Duodenal mucosa (tissue), 2 donors: Measurements from ENCODE around the gene REC8.
A peak's percentile ranks its signal among the peaks of the same experiment; 100 is the strongest.

Source experiments
- H3K27ac ChIP-seq: one replicate; pipeline ENCODE4 v1.7.0; 2013; ENCODE audit warnings: low read depth, low read length
- H3K27me3 ChIP-seq, 2 donors: one replicate each; pipeline ENCODE4 v1.7.0; 2013; ENCODE audit warnings: low read length in 2 of 2, control low read depth in 1 of 2; ENCODE audit not compliant: insufficient read depth in 2 of 2, control insufficient read depth in 1 of 2
- H3K36me3 ChIP-seq, 2 donors: one replicate each; pipeline ENCODE4 v1.7.0; 2013; ENCODE audit warnings: low read length in 2 of 2, control low read depth in 1 of 2; ENCODE audit not compliant: insufficient read depth in 2 of 2, control insufficient read depth in 1 of 2
- H3K4me1 ChIP-seq, 2 donors: one replicate each; pipeline ENCODE4 v1.7.0; 2013; ENCODE audit warnings: low read length in 2 of 2, control low read depth in 1 of 2; ENCODE audit not compliant: insufficient read depth in 2 of 2, control insufficient read depth in 1 of 2
- H3K4me3 ChIP-seq, 2 donors: one replicate each; pipeline ENCODE4 v1.7.0; 2013; ENCODE audit warnings: low read length in 2 of 2, low read depth in 1 of 2
- H3K9ac ChIP-seq, 2 donors: one replicate each; pipeline ENCODE4 v1.7.0; 2013; ENCODE audit warnings: low read length in 2 of 2, low read depth in 1 of 2
- H3K9me3 ChIP-seq, 2 donors: one replicate each; pipeline ENCODE4 v1.7.0; 2013; ENCODE audit warnings: low read length in 2 of 2, control low read depth in 1 of 2; ENCODE audit not compliant: control insufficient read depth in 1 of 2

REC8 gene

DNA sequence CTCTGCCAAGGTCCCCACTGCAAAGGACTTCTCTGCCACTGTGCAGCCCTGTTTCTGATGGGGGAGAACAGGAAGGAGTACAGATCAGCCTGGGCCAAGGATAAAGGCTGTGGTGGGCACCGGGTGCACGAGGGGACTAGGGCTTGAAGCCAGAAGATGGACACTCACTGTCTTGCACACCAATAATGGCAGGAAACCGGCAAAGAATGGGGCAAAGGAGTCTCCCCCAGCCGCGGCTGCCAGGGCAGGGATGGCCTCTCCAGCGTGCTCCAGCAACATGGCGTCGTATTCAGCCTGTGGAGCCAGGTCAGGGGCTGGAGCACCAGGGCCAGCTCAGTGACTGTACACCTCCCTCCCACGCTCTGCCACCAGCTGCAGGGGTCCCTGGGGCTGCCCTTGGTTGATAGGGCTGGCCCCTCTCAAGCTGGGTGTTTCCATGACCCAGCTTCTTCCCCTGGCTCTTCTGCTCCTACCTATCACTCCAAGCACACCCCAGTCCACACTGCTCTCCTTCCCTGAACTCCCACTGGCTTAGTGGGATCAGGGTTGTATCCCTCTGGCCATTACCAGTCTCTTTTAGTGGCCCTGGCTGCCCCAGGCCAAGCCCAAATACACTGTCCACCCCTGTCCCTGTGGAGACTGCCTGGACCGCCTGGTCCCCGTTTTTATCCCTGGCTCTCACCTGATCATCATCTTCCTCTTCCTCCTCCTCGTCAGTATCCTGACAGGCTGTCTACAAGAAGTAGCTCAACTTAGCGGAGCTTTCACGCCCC is 10.4 kb downstream of the REC8 start:
- Histone ChIP-seq H3K4me1 (peaks cover 0 to 1% of the 10 kb centered on the region in 2 donors), H3K36me3 (peaks cover 51 to 93% of the 10 kb centered on the region in 2 donors), H3K9ac (no peak overlapping the region), H3K27ac (no peak overlapping the region), H3K9me3 (no peaks in the 10 kb centered on the region), H3K4me3 (no peak overlapping the region), H3K27me3 (no peaks in the 10 kb centered on the region)

DNA sequence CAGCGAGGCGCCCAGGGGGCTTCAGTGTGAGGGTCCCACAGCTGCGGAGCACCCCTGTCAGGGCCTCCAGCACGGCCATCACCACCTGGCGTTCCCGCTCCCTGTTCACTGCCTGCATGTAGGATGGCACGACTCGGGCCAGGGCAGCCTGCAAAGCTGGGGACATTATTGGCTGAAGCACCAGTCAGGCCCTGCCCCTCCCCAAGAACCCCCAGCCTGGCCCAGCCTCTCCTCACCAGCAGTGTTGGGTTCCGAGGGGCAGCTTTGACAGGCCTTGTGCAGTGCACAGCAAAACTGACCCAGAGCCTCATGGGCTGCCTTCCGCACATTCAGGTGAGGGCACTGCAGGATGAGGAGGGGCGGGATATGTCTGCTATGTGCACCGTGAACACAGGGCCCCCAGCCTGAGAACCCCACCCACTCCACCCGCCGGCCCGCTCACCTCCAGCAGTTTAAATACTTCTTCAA is 11.2 kb downstream of the REC8 start:
- Histone ChIP-seq H3K27ac (no peak overlapping the region), H3K27me3 (no peaks in the 10 kb centered on the region), H3K4me1 (peaks cover 6 to 9% of the 10 kb centered on the region in 2 donors), H3K4me3 (no peak overlapping the region), H3K36me3 (peaks cover 47 to 86% of the 10 kb centered on the region in 2 donors), H3K9ac (no peak overlapping the region), H3K9me3 (no peaks in the 10 kb centered on the region)

DNA sequence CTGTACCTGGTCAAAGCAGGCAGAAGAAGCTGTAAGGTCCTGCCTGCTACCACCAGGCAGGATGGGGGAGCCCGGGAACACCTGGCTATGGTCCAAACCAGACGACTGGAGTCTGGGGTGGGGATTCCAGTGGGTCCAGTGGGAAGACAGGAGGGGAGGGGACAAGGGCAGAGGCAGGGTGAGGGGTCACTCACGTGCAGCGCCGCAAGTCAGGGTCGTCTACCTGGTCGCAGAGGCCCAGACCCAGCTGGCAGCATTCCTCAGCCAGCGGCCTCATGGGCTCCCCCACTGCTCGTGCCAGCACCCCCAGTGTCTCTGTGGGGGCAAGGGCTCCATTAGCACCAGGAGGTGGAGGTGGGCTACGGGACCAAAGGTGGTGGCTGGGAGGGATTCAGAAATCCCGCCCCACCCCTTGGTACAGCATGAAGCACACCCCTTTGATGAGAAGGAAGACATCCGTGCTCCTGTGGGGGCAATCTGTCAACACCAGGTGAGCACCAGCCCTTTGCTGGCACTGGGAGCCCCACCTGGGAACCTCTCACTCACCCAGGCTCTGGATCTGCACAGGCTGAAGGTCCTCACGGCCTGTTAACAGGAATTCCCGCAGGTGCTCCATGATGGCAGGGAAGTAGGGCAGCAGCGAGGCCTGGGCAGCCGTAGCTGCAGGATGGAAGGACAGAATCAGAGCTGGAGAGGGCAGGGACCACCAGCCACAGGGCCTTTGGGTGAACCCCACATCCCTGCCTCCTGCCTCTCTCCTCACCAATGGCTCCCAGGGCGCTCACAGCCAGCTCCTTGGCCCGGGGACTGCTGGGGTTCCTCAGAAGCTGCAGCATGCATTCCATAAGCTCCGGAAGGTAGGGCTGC is 12.5 kb downstream of the REC8 start:
- Histone ChIP-seq H3K9ac (no peak overlapping the region), H3K27me3 (no peaks in the 10 kb centered on the region), H3K27ac (no peak overlapping the region), H3K4me1 (peaks cover 14 to 15% of the 10 kb centered on the region in 2 donors), H3K9me3 (no peaks in the 10 kb centered on the region), H3K4me3 (no peak overlapping the region), H3K36me3 (peaks cover 43 to 73% of the 10 kb centered on the region in 2 donors)

DNA sequence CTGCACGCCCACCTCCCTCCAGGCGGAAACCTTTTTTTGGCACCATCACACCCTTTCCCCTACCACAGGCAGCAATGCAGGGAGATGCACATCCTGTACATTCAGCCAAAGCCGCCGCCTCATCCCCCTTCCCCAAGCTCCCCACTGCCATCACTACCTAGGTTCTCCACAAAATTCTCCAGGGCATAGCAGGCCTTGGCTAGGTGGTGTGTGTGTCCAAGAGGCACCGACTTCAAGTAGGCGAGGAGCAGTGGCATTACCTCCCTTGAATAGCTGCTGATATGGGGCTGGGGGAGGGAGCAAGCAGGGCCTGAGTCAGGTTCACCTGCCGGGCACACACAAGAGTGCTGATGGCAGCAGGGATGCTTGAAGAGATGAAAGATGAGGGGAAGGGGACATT is 13.1 kb downstream of the REC8 start:
- no peaks in the 10 kb centered on the region for H3K27me3 ChIP-seq
- H3K4me3 ChIP-seq: no peak overlapping the region
- H3K36me3 ChIP-seq: peaks cover 43 to 71% of the 10 kb centered on the region in 2 donors
- peaks cover 14 to 17% of the 10 kb centered on the region in 2 donors for H3K4me1 ChIP-seq
- H3K9ac ChIP-seq: no peak overlapping the region
- H3K27ac ChIP-seq: no peak overlapping the region
- no peaks in the 10 kb centered on the region for H3K9me3 ChIP-seq

DNA sequence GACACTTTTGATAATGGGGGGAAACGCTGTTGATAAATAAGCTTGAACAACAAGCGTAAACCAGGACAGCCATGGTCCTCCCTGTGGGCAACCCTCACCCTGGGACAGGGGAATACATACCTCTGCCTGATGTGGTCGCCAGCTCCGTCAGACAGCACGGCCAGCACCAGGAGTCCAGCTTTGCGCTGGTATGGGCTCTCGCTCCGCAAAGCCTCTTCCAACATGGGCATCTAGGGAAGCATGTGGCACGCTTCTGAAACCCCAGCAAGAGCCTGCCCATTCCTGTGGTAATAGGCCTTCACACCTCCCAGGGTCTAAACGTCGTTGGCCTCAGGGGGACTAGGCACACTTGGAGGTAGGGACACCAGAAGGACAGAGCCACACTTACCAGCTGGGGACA is 13.9 kb downstream of the REC8 start:
- no peaks in the 10 kb centered on the region for H3K27me3 ChIP-seq
- no peaks in the 10 kb centered on the region for H3K9me3 ChIP-seq
- no peak overlapping the region for H3K4me3 ChIP-seq
- peaks cover 14 to 17% of the 10 kb centered on the region in 2 donors for H3K4me1 ChIP-seq
- no peak overlapping the region for H3K27ac ChIP-seq
- H3K9ac ChIP-seq: no peak overlapping the region
- H3K36me3 ChIP-seq: peaks cover 41 to 70% of the 10 kb centered on the region in 2 donors

DNA sequence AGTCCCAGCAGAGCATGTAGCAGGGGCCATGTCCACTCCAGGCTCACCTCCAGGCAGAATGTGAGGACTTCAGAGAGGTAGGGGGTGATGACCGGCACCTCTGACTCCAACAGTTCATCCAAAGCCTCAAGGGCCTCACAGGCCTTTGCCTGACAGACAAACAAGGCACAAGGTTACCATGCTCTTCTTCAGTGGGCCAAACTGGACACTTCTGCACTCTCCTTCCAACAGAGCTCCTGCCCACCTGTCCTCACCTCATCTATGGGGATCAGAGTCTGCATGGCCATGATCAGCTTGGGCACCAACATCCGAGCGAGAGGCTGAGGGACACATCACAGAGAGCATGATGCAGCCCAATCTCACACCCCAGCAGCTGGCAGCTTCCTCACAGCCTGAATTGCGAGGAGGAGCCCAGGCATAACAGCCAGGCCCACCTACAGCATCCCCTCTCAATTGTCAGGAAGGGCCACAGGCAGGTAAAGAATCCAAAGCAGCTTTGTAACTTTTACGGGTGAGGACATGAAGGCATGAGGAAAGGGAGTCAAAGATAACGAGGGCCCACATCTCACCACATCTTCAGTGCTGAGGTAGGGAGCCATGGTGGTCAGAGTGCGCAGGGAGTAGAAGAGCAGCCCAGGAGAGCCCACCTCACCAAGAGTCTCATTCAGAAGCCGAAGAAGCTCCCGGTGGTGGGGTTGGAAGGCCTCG is 15.1 kb downstream of the REC8 start:
- Histone ChIP-seq H3K27ac (no peak overlapping the region), H3K9ac (no peak overlapping the region), H3K4me3 (no peak overlapping the region)

DNA sequence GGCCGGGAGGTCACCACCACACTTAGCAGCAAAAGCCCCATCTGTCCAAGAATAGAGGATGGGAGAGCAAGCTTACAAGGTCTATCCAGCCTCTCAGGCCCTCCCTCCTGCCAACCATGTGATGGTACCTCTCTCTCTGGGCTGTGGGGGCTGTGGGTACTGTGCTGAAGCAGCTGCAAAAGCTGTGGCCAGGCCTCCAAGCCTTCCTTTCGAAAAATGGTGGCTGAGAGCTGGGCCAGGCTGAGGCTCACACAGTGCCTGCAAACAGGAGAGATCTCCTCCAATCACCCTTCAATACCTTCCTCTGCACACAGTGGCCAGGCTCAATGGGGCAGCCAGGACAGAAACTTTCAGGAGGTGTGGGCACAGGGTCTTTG is 15.6 kb downstream of the REC8 start:
- no peaks in the 10 kb centered on the region for H3K9me3 ChIP-seq
- peak overlapping the region; percentile 10 to 44 for H3K9ac ChIP-seq
- no peak overlapping the region for H3K27ac ChIP-seq
- H3K36me3 ChIP-seq: peaks cover 35 to 66% of the 10 kb centered on the region in 2 donors
- H3K4me3 ChIP-seq: peak overlapping the region; percentile 79 to 85
- H3K27me3 ChIP-seq: no peaks in the 10 kb centered on the region
- H3K4me1 ChIP-seq: peaks cover 14 to 17% of the 10 kb centered on the region in 2 donors

More for the DNA sequence above, 15.1 kb downstream of the REC8 start:
- no peaks in the 10 kb centered on the region for H3K27me3 ChIP-seq
- H3K4me1 ChIP-seq: peaks cover 14 to 17% of the 10 kb centered on the region in 2 donors
- peaks cover 35 to 66% of the 10 kb centered on the region in 2 donors for H3K36me3 ChIP-seq
- H3K9me3 ChIP-seq: no peaks in the 10 kb centered on the region

DNA sequence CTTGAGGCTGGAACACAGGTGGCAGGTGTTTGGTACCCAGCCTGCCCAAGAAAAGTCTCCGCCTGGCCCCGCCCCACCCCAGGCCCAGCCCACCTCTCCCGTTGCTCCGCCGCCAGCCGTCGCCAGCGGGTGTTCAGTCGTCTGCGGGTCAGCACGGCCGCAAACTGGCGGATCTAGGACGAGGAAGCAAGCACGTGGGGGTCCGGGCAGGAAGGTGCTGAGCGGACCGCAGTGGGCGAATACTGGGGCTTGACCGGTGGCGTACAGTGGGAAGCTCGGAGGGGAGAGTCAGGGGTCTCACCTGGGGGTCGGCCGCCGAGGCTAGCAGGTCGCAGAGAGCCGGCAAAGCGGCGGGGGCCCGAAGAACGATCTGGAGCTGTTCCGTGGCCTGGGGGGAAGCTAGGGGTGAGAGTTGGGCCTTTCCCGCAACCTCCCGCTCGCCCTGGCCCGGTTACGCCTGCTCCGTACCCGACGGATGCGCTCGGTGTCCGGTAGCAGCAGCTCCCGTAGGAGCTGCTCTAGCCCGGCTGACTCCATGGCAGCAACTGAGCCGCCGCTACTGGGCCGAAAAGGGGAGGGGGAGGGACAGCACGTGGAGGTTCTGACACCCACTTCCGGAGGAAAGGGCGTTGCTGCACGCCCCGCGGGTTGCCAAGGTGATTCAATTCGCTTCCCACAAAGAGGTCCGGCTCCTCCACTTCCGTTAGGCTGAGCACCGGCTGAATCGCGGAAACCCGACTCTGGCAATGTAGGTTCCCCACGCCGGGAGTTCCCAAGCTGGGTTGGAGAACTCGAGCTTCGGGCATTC is 16.6 kb downstream of the REC8 start, which contains the start of gene IPO4:
TSS of gene IPO4 (minus strand) at position 566 of the 808 bp plus-strand sequence. CDS start at position 537, 29 bp downstream.
- peaks cover 28 to 63% of the 10 kb centered on the region in 2 donors for H3K36me3 ChIP-seq
- no peaks in the 10 kb centered on the region for H3K9me3 ChIP-seq
- peak within 1 kb of the TSS; percentile 35 for H3K27ac ChIP-seq
- peak within 1 kb of the TSS; percentile 79 to 85 for H3K4me3 ChIP-seq
- peak within 1 kb of the TSS; percentile 10 to 44 for H3K9ac ChIP-seq
- peaks cover 14 to 17% of the 10 kb centered on the region in 2 donors for H3K4me1 ChIP-seq
- no peaks in the 10 kb centered on the region for H3K27me3 ChIP-seq

DNA sequence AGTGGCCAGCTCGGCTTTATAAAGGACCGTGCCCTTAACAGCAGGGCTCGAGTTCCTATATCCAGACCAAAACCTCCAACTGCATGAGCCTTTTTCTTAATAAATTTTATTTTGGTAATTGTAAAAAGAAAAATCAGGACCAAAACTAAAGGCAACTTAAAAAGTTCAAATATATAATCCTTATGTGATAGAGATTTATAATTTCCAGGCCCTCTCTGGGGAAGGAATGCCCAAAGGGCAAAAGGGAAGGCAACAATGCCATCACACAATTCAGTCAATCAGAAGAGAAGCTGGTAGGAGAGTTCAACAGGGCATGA is 17.1 kb downstream of the REC8 start:
- Histone ChIP-seq H3K9ac (peak overlapping the region in 1 of 2 donors; percentile 10), H3K36me3 (peaks cover 28 to 60% of the 10 kb centered on the region in 2 donors), H3K27ac (no peak overlapping the region), H3K9me3 (no peaks in the 10 kb centered on the region), H3K27me3 (no peaks in the 10 kb centered on the region), H3K4me3 (peak overlapping the region; percentile 79 to 85), H3K4me1 (peaks cover 16 to 19% of the 10 kb centered on the region in 2 donors)
